H9 (cell line): ENCODE data around the gene NSFL1C. TPM values are rescaled to one million over a fixed set of nuclear protein-coding genes. Genes with fewer than 3 reads are reported as not detected.

Experiments
- DNase-seq: peaks from one replicate; pipeline ENCODE4 v3.0.0-alpha.2; 2017
- H2AFZ ChIP-seq: one replicate; pipeline ENCODE4 v1.6.1; 2013; ENCODE audit warnings: mild to moderate bottlenecking, low read length, control low read depth, moderate library complexity
- H2AK5ac ChIP-seq: 2 replicates; pipeline ENCODE4 v1.6.1; 2013; ENCODE audit warnings: low read length, control low read depth, mixed read lengths; ENCODE audit not compliant: insufficient read length
- H2BK120ac ChIP-seq: one replicate; pipeline ENCODE4 v1.6.1; 2013; ENCODE audit warnings: low read depth, mild to moderate bottlenecking, low read length, control low read depth, inconsistent platforms; ENCODE audit not compliant: poor library complexity, severe bottlenecking
- H2BK12ac ChIP-seq: 2 replicates; pipeline ENCODE4 v1.6.1; 2013; ENCODE audit warnings: low read length, control low read depth, mixed read lengths, low read depth; ENCODE audit not compliant: insufficient read length
- H2BK15ac ChIP-seq: 2 replicates; pipeline ENCODE4 v1.6.1; 2013; ENCODE audit warnings: low read depth, low read length, control low read depth
- H2BK20ac ChIP-seq: one replicate; pipeline ENCODE4 v1.6.1; 2013; ENCODE audit warnings: low read depth, mild to moderate bottlenecking, low read length, control low read depth, inconsistent platforms; ENCODE audit not compliant: poor library complexity, severe bottlenecking
- H2BK5ac ChIP-seq: 2 replicates; pipeline ENCODE4 v1.6.1; 2013; ENCODE audit warnings: low read length, control low read depth, mixed read lengths; ENCODE audit not compliant: insufficient read length
- H3K14ac ChIP-seq: 2 replicates; pipeline ENCODE4 v1.6.1; 2013; ENCODE audit warnings: low read length, control low read depth; ENCODE audit not compliant: insufficient read depth
- H3K18ac ChIP-seq: 2 replicates; pipeline ENCODE4 v1.6.1; 2013; ENCODE audit warnings: low read depth, mild to moderate bottlenecking, mixed read lengths, low read length, control low read depth; ENCODE audit not compliant: insufficient read length
- H3K23ac ChIP-seq: 2 replicates; pipeline ENCODE4 v1.6.1; 2013; ENCODE audit warnings: low read length, control low read depth, mixed read lengths, low read depth; ENCODE audit not compliant: insufficient read length
- H3K23me2 ChIP-seq: 2 replicates; pipeline ENCODE4 v1.6.1; 2013; ENCODE audit warnings: low read depth, mild to moderate bottlenecking, mixed read lengths, low read length, control low read depth; ENCODE audit not compliant: insufficient read length, poor library complexity, severe bottlenecking
- H3K27ac ChIP-seq: 2 replicates; pipeline ENCODE4 v1.5.1; 2013; ENCODE audit warnings: low read length, control low read depth, mixed read lengths, low read depth; ENCODE audit not compliant: insufficient read length
- H3K27me3 ChIP-seq: 2 replicates; pipeline ENCODE4 v1.6.1; 2013; ENCODE audit warnings: low read length, control low read depth, inconsistent platforms; ENCODE audit not compliant: insufficient read depth
- H3K4ac ChIP-seq: 2 replicates; pipeline ENCODE4 v1.6.1; 2013; ENCODE audit warnings: low read depth, mild to moderate bottlenecking, control low read depth, inconsistent platforms, low read length, moderate library complexity
- H3K4me1 ChIP-seq: 2 replicates; pipeline ENCODE4 v1.6.1; 2013; ENCODE audit warnings: low read length, control low read depth, inconsistent platforms; ENCODE audit not compliant: insufficient read depth
- H3K4me2 ChIP-seq: 2 replicates; pipeline ENCODE4 v1.6.1; 2013; ENCODE audit warnings: low read length, control low read depth, mixed read lengths; ENCODE audit not compliant: insufficient read length, insufficient read depth
- H3K56ac ChIP-seq: 2 replicates; pipeline ENCODE4 v1.6.1; 2013; ENCODE audit warnings: low read depth, mild to moderate bottlenecking, mixed read lengths, low read length, control low read depth; ENCODE audit not compliant: insufficient read length
- H3K79me1 ChIP-seq: 2 replicates; pipeline ENCODE4 v1.6.1; 2013; ENCODE audit warnings: low read depth, mild to moderate bottlenecking, moderate library complexity, low read length, control low read depth, inconsistent platforms; ENCODE audit not compliant: insufficient read depth, poor library complexity, severe bottlenecking
- H3K79me2 ChIP-seq: 2 replicates; pipeline ENCODE4 v1.6.1; 2013; ENCODE audit warnings: low read length, control low read depth, inconsistent platforms; ENCODE audit not compliant: insufficient read depth
- H3K9ac ChIP-seq: 2 replicates; pipeline ENCODE4 v1.6.1; 2013; ENCODE audit warnings: low read length, control low read depth, mixed read lengths; ENCODE audit not compliant: insufficient read length; ENCODE audit errors: extremely low read depth
- H3K9me3 ChIP-seq: one replicate; pipeline ENCODE4 v1.6.1; 2013; ENCODE audit warnings: low read depth, low read length, inconsistent platforms; ENCODE audit not compliant: control insufficient read depth
- H3T11ph ChIP-seq: one replicate; pipeline ENCODE4 v1.6.1; 2013; ENCODE audit warnings: mild to moderate bottlenecking, low read length, control low read depth, inconsistent platforms
- H4K20me1 ChIP-seq: one replicate; pipeline ENCODE4 v1.6.1; 2013; ENCODE audit not compliant: control insufficient read depth, insufficient read length, insufficient read depth
- H4K5ac ChIP-seq: 2 replicates; pipeline ENCODE4 v1.6.1; 2013; ENCODE audit warnings: low read depth, mild to moderate bottlenecking, mixed read lengths, low read length, control low read depth; ENCODE audit not compliant: insufficient read length
- H4K8ac ChIP-seq: replicated peaks from 2 replicates; pipeline ENCODE4 v1.6.1; 2013; ENCODE audit warnings: low read length, control low read depth, mixed read lengths, low read depth; ENCODE audit not compliant: insufficient read length
- H4K91ac ChIP-seq: 2 replicates; pipeline ENCODE4 v1.6.1; 2013; ENCODE audit warnings: low read depth, mild to moderate bottlenecking, moderate library complexity, mixed read lengths, low read length, control low read depth; ENCODE audit not compliant: insufficient read length
- H3K27ac Mint-ChIP-seq, 3 experiments: 2 replicates in 2 of 3; 3 replicates in 1 of 3; pipeline ENCODE4 v1.8.0; 2020 to 2021; ENCODE audit warnings: mixed read lengths in 3 of 3, mild to moderate bottlenecking in 1 of 3, moderate library complexity in 1 of 3
- H3K27me3 Mint-ChIP-seq: 2 replicates; pipeline ENCODE4 v1.8.0; 2021; ENCODE audit warnings: low read depth, mild to moderate bottlenecking, moderate library complexity, mixed read lengths
- H3K36me3 Mint-ChIP-seq, 3 experiments: 2 replicates in 2 of 3; 3 replicates in 1 of 3; pipeline ENCODE4 v1.8.0; 2020 to 2021; ENCODE audit warnings: low read depth in 3 of 3, mixed read lengths in 3 of 3; ENCODE audit not compliant: insufficient read depth in 1 of 3
- H3K4me1 Mint-ChIP-seq, 2 experiments: 2 replicates each; pipeline ENCODE4 v1.8.0; 2020; ENCODE audit warnings: mixed read lengths in 2 of 2
- H3K4me3 Mint-ChIP-seq, 2 experiments: 2 replicates in 1 of 2; 3 replicates in 1 of 2; pipeline ENCODE4 v1.8.0; 2020 to 2021; ENCODE audit warnings: mild to moderate bottlenecking in 2 of 2, mixed read lengths in 2 of 2, moderate library complexity in 1 of 2
- H3K9me3 Mint-ChIP-seq, 2 experiments: 2 replicates in 1 of 2; 3 replicates in 1 of 2; pipeline ENCODE4 v1.8.0; 2020; ENCODE audit warnings: mild to moderate bottlenecking in 2 of 2, mixed read lengths in 2 of 2, moderate library complexity in 1 of 2
- CTCF ChIP-seq: fragments of 200-600 bp; sonication (generic); conservative IDR thresholded peaks from 3 replicates; pipeline ENCODE4 v1.8.0; 2021; ENCODE audit warnings: antibody characterized with exemption, mild to moderate bottlenecking
- WGBS: extraction: QIAGEN DNeasy Blood & Tissue Kit; methylation state at CpG from one replicate; pipeline ENCODE4 v1.1.7; 2013; ENCODE audit warnings: missing lambda C conversion rate, low lambda C conversion rate, mixed read lengths; ENCODE audit not compliant: insufficient read length; ENCODE audit errors: extremely low coverage; 5-methylcytosine and 5-hydroxymethylcytosine counted together
- total RNA-seq: library from RNA; stranded (reverse); gene quantifications from 2 replicates; pipeline ENCODE4 v1.2.1, GENCODE V29; 2021

The NSFL1C gene
- total RNA-seq, 1 experiment from 2014 or later = 81.8 TPM

GRCh38 chr20:1474817-1475603 is 8.4 kb upstream of the NSFL1C start:
- no peak overlapping the region; a peak in 1 of 7 replicates for H3K27ac Mint-ChIP-seq

More at GRCh38 chr20:1474817-1475603, 8.4 kb upstream of the NSFL1C start:
- Histone ChIP-seq H3K79me1 (no peaks in the 10 kb centered on the region), H3K4me1 (no peaks in the 10 kb centered on the region), H2BK120ac (no peak overlapping the region), H3K18ac (no peak overlapping the region), H2BK5ac (no peak overlapping the region), H3K4ac (no peak overlapping the region), H2AFZ (no peak overlapping the region), H2AK5ac (no peak overlapping the region), H4K5ac (no peak overlapping the region), H3K79me2 (no peaks in the 10 kb centered on the region), H3T11ph (no peak overlapping the region), H3K56ac (no peak overlapping the region), H4K20me1 (no peaks in the 10 kb centered on the region), H3K9me3 (no peaks in the 10 kb centered on the region), H3K4me2 (no peak overlapping the region), H3K23ac (no peak overlapping the region), H3K14ac (no peak overlapping the region), H3K27ac (no peak overlapping the region), H3K23me2 (no peaks in the 10 kb centered on the region), H4K91ac (no peak overlapping the region), H2BK15ac (no peak overlapping the region), H2BK20ac (no peak overlapping the region), H3K27me3 (no peaks in the 10 kb centered on the region), H4K8ac (no peak overlapping the region), H2BK12ac (no peak overlapping the region), H3K9ac (no peak overlapping the region)
- no peak for DNase-seq
- Mint-ChIP-seq H3K4me3 (no peak overlapping the region), H3K9me3 (no peaks in the 10 kb centered on the region), H3K4me1 (peaks cover 8% of the 10 kb centered on the region in 2 experiments), H3K27me3 (peaks cover 10% of the 10 kb centered on the region), H3K36me3 (no peaks in the 10 kb centered on the region)
- WGBS = no CpG with 5 or more reads among the region's 4 CpGs
- peak; percentile 34; the same call in 2 of the 3 replicates for TF ChIP-seq CTCF
